8988T (cell line): ENCODE results near the gene ARHGAP40.

ENCODE experiments used
- DNase-seq: peaks from one replicate; pipeline ENCODE4 v3.0.0; 2011

Gene ARHGAP40

GRCh38 chr20:38601216-38602184 lies at the start of gene ARHGAP40:
Gene ARHGAP40 (plus strand): TSS chr20:38601809.
- DNase-seq = peak; percentile 73

- DNase-seq = no peak
Measured at GRCh38 chr20:38554986-38555385, 46.6 kb upstream of the ARHGAP40 start.

- DNase-seq = no peak
Measured at GRCh38 chr20:38555395-38555794, 46.2 kb upstream of the ARHGAP40 start.

GRCh38 chr20:38557174-38557573 lies 44.4 kb upstream of the ARHGAP40 start:
- DNase-seq = no peak

- DNase-seq = no peak
Measured at GRCh38 chr20:38558596-38559360, 42.8 kb upstream of the ARHGAP40 start.

GRCh38 chr20:38559764-38560163 lies 41.8 kb upstream of the ARHGAP40 start:
- no peak for DNase-seq

- DNase-seq = no peak
Measured at GRCh38 chr20:38563802-38564431, 37.7 kb upstream of the ARHGAP40 start.

- no peak for DNase-seq
Measured at GRCh38 chr20:38564680-38565079, 36.9 kb upstream of the ARHGAP40 start.

- DNase-seq = no peak
Measured at GRCh38 chr20:38566036-38566598, 35.5 kb upstream of the ARHGAP40 start.

- no peak for DNase-seq
Measured at GRCh38 chr20:38569747-38570525, 31.7 kb upstream of the ARHGAP40 start.

GRCh38 chr20:38573413-38573812 lies 28.2 kb upstream of the ARHGAP40 start:
- DNase-seq = no peak

GRCh38 chr20:38579219-38579910 lies 22.2 kb upstream of the ARHGAP40 start:
- no peak for DNase-seq

- DNase-seq = no peak
Measured at GRCh38 chr20:38579921-38580320, 21.7 kb upstream of the ARHGAP40 start.

GRCh38 chr20:38581013-38581412 lies 20.6 kb upstream of the ARHGAP40 start, which contains the start of gene ADIG:
Gene ADIG (plus strand): TSS chr20:38581197. CDS start chr20:38581251, 54 bp downstream.
- DNase-seq = no peak

GRCh38 chr20:38581830-38582358 lies 19.7 kb upstream of the ARHGAP40 start:
- DNase-seq = no peak

GRCh38 chr20:38583306-38583705 lies 18.3 kb upstream of the ARHGAP40 start:
- DNase-seq = no peak

GRCh38 chr20:38584099-38584763 lies 17.4 kb upstream of the ARHGAP40 start:
- no peak for DNase-seq

- DNase-seq = no peak
Measured at GRCh38 chr20:38585404-38586180, 16.0 kb upstream of the ARHGAP40 start.

GRCh38 chr20:38586181-38586525 lies 15.5 kb upstream of the ARHGAP40 start:
- no peak for DNase-seq

GRCh38 chr20:38588303-38588702 lies 13.3 kb upstream of the ARHGAP40 start:
- DNase-seq = no peak
